HG03135 (cell line): ENCODE results near the gene RDH12.
A peak's percentile ranks its signal among the peaks of the same experiment; 100 is the strongest.
"Not testable (repeated sequence)": the region's sequence is repeated elsewhere in the genome, so short reads cannot be mapped to it uniquely, and the experiment has no call there.

Experiments
- ATAC-seq: cut with Tn5 transposase; IDR thresholded peaks from one replicate; pipeline ENCODE4 v1.9.1; 2021; ENCODE audit warnings: mild to moderate bottlenecking, moderate library complexity; ENCODE audit not compliant: unreplicated experiment

Gene RDH12

GRCh38 chr14:67701492-67701891 is at the start of gene RDH12:
Gene RDH12 (plus strand): TSS chr14:67701886. CDS start chr14:67722643, 20,757 bp downstream.
- not testable (repeated sequence) for ATAC-seq

DNA sequence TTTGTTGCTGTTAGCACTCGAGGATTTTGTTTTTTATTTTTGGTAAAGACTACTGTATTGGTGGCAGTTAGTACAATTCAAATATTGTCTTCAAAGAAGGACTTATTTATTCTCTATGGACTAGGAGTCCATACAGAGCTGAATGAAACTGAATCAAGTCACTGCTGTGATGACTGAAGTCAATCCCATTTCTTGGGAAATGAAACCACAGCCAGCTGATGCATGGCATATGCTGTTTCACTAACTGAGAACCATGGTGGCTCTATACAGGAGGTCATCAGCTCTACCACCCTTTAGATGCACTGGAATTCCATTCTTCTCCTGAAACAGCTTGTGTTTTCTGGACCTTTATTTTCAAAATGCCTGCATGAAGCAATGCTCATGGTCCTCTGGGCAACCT is 49.5 kb upstream of the RDH12 start:
- ATAC-seq, result no peak

DNA sequence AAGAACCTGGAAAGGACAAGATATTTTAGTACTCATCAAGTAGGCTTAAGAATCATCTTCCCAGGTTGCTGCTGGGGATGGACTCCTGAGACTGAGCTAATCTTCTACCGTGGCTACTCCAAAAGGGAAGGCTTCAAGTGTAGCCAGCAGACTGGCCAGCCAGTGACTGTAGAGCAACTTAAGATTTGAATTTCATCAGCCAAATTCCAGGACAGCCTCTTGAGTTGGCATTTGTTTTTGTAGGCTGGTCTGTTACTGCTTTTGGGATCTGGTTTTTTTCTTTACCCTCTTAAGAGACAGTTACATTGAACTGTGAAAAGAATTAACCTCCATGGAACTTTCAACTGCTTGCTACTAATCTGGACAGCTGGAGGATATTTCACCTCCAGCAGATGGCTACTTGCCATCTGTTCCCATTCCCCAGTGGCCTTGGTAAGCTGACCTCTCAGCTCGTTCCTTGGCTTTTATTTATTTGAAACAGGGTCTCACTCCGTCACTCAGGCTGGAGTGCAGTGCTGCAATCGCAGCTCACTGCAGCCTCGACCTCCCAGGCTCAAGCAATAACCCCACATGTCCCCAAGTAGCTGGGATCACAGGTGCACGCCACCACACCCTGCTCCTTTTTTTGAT is 47.9 kb upstream of the RDH12 start:
- ATAC-seq, result no peak

DNA sequence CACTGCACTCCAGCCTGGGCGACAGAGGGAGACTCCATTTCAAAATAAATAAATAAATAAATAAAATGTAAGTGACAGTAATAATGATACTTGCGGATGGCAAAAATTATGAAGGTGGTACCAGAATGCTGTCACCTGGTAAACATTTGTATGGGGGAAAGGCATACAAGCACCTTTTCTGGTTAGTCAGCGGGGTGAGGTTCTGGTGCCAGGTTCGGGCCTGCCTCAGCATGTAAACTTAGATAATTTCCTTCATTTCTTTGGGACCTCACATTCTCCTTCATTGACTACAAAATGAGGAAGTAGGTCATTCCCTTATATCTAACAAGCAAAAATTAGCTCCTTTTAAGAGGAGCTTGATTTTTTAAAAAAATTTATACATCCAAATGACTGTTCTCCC is 38.1 kb upstream of the RDH12 start:
- no peak for ATAC-seq

- ATAC-seq, result no peak
Measured at GRCh38 chr14:67665868-67666267, 35.8 kb upstream of the RDH12 start.

- peak; percentile 60 for ATAC-seq
Measured at GRCh38 chr14:67666750-67667449, 34.8 kb upstream of the RDH12 start.

DNA sequence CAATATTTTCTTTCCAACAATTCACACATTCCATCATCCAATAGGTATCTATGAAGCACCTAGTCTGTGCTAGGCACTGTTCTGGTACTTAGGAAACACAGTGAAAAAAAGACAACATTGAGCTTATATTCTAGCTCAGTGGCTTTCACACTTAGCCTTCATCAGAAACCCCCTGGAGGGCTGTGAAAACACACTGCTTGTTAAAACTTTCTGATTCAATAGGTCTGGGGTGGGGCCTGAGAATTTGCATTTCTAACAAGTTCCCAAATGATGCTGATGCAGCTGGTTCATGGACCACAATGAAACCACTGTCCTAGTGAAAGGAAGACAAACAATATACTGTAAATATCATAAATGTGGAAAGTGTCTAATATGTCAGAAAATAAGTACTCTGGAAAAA is 33.1 kb upstream of the RDH12 start:
- ATAC-seq, result no peak

GRCh38 chr14:67673451-67673850 is 28.2 kb upstream of the RDH12 start:
- no peak for ATAC-seq

DNA sequence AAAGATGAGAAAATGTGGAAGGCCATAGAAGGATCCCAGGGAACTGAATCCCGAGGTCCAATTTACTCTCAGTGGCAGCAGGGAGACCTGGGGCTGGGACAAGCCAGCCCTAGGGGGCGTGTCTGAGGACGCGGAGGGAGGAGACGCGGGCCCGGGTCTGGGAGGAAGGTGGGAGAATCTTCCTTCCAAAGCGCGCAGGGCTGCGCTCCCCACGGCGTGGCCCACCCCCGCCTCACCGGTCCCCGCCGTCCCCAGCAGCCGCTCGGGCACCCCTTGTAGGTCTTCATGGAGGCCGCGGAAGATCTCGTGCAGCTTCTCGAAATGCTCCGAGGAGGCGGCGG is 27.6 kb upstream of the RDH12 start:
- peak; percentile 36 for ATAC-seq

DNA sequence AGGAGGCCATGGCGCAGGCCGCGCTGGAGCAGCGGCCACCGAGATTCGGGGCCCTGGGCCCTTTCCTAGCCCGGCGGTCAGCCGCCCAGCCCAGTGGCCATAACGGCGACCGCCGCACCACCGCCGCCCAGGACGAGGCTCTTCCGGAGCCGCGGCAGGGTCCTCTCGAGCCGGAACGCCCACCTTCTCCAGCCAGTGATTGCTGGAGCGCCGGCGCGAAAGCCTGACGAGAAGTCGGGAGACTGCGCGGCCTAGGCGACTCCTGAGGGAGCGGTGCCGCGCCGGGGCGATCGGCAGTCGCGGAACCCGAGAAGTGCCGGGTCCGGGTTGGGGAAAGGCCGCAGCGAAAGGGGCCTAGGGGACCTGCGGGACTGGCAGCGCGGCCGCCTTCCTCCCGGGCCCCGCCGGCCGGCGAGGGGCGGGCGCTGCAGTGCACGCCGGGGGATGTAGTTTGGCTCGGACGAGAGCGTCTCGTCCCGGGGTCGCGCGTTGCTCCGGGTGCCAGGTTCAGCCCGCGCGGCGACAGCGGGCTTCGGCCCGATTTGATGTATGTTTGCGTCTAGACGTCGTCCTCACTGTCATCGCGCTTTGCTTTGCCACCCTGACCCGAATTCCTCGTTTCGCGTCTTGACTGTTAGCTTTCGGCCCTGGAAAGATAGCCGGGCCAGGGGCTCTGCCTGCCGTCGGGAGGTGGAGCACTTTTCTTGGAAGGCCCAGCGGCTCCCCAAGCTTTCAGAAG is 27.0 kb upstream of the RDH12 start, which contains the start of gene VTI1B:
TSS of gene VTI1B (minus strand) at position 153 of the 739 bp plus-strand sequence. CDS start at position 10, 143 bp downstream.
- ATAC-seq, result peak; percentile 94

DNA sequence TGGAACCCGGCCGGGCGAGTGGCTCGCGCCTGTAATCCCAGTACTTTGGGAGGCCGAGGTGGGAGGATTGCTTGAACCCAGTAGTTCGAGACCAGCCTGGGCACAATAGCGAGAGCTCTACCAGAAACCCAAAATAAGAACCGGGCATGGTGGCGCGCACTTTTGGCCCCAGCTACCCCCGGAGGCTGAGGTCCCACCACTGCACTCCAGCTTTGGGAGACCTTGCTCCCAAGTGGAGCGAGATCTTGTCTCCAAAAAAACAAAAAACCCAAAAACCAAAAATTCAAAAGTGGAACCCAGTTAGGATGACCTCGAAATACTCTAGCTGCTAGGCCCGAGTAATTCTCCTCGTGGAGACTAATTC is 26.5 kb upstream of the RDH12 start:
- ATAC-seq, result no peak

DNA sequence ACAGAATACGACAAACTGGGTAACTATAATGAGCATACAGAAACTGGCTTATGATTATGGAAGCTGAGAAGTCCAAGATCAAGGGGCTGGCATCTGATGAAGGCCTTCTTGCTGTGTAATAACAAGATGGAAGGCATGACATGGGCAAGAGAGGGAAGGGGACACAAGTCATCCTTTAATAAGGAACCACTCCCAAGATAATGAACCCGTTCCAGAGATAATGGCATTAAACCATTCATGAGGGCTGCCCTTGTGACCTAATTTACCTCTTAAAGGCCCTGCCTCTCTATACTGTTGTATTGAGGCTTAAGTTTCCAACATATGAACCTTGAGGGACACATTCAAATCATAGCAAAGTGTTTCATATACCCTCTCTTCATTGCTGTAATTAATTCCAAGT is 22.7 kb upstream of the RDH12 start:
- ATAC-seq, result no peak

DNA sequence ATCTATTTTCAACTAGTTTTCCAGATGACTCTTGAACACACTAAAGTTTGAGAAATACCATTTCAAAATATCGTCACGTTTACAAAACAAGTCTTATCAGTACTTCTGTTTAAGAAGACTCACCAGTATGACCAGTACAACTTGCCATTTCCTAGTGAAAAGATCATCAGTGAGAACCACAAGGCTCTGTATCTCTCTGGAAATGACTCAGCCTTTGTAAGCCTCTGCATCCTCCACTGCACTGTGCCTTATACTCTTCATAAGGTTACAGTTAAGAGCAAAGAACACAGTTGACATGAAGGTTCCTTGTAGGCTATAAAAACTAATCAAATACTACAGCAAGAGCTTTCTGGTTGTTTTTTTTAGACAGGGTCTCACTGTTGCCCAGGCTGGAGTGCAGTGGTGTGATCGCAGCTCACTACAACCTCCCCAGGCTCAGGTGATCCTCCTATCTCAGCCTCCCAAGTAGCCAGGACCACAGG is 21.5 kb upstream of the RDH12 start:
- ATAC-seq, result peak; percentile 83

GRCh38 chr14:67680941-67681340 is 20.7 kb upstream of the RDH12 start:
- no peak for ATAC-seq

- ATAC-seq, result no peak
Measured at GRCh38 chr14:67683842-67684241, 17.8 kb upstream of the RDH12 start.

DNA sequence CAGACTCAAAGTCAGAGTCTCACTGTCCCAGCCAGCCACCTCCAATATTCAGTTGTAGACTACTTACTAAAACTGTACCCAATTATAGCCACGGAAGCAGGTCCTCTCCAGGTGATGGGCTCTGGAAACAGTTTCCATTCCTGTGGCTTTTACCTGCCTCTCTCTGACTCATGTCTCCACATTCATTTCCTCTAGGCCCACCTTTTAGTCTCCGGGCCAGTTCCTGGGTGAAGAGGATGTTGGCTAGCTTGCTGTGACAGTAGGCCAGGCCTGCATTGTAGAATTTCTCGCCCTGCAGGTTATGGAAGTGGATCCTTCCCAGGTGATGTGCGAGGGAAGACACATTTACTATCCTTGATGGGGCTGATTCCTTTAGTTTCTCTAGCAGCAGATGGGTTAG is 11.7 kb upstream of the RDH12 start:
- no peak for ATAC-seq

DNA sequence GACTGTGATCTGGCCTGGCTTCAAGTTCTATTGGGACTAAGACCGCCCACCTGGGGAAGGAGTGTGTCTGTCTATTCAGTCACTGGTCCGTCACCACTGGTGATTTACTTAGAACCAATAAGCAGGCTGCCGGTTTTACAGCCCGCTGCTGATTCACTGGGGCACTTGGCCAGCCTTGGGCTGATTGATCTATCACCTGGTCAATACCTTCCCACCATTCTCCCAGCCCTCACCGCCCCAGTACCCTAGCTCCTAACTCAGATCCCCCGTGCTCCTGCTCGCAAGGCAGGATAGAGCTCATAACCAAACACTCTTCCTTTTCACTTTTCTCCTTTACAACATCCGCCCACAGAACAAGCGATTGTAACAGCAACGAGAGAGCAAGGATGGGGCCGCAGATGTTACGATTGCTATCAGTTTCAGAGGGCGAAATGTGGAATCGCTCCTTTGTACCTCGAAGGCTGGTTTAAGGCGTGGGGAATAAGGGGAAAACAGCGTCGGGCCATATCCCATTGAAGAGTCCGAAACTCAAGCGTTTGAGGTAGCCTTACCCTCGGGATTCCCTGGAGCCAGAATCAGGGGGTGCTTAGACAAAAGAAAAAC is 6.8 kb upstream of the RDH12 start:
- ATAC-seq, result peak; percentile 83

DNA sequence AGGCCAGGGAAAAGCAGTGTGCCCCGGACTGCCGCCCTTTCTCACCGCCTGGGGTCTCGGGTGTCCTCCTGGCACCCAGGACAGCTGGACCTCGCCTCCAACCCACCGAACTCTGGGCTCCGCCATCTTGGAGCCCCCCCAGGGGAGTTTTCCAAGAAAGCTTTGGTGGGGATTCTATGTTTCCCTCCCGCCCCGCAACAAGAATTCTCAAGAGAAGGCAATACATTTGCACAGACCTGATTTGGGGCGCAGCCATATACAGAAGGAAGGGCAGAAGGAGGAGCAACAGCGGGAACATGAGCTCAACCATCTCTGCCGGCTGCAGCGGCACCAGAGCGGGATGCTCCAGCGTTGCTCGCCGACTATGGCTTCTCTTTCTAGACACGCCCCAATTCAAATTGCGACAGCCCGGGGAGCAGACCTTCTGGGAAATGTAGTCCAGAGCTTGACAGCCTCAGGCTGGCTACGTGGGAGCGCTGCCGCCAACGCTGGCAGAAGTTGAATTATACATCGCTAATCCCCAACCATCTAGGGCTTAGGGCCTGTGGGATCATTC is 6.2 kb upstream of the RDH12 start, which contains the start of gene RDH11:
TSS of gene RDH11 (minus strand) at position 371 of the 556 bp plus-strand sequence. CDS start at position 310, 61 bp downstream.
- ATAC-seq, result peak; percentile 83

- ATAC-seq, result no peak
Measured at GRCh38 chr14:67697006-67697405, 4.7 kb upstream of the RDH12 start.

- no peak for ATAC-seq
Measured at GRCh38 chr14:67698179-67698578, 3.5 kb upstream of the RDH12 start.

GRCh38 chr14:67703997-67704396 is 2.3 kb downstream of the RDH12 start:
- no peak for ATAC-seq
